Endodermal cell (in vitro differentiated cells): ENCODE results near the gene CNOT11. TPM values are rescaled to one million over a fixed set of nuclear protein-coding genes. Genes with fewer than 3 reads are reported as not detected.

Experiments used
- DNase-seq: peaks from one replicate; pipeline ENCODE4 v3.0.0-alpha.2; 2017
- H3K27ac ChIP-seq: 2 replicates; pipeline ENCODE4 v1.5.1; 2013; ENCODE audit warnings: mild to moderate bottlenecking, low read depth, low read length, moderate library complexity
- H3K27me3 ChIP-seq: 2 replicates; pipeline ENCODE4 v1.6.1; 2013; ENCODE audit warnings: mild to moderate bottlenecking, low read length, moderate library complexity; ENCODE audit not compliant: insufficient read depth, control insufficient read depth, poor library complexity, severe bottlenecking
- H3K36me3 ChIP-seq: 2 replicates; pipeline ENCODE4 v1.7.0; 2013; ENCODE audit warnings: mild to moderate bottlenecking, low read length, moderate library complexity; ENCODE audit not compliant: control insufficient read depth, insufficient read depth
- H3K4me1 ChIP-seq: one replicate; pipeline ENCODE4 v1.7.0; 2013; ENCODE audit warnings: low read length; ENCODE audit not compliant: control insufficient read depth, insufficient read depth
- H3K4me3 ChIP-seq: 2 replicates; pipeline ENCODE4 v1.5.1; 2013; ENCODE audit warnings: mild to moderate bottlenecking, low read length, moderate library complexity
- H3K9ac ChIP-seq: 2 replicates; pipeline ENCODE4 v1.6.1; 2013; ENCODE audit warnings: mild to moderate bottlenecking, low read length, moderate library complexity; ENCODE audit not compliant: poor library complexity, severe bottlenecking; ENCODE audit errors: extremely low read depth
- H3K9me3 ChIP-seq: 2 replicates; pipeline ENCODE4 v1.6.1; 2013; ENCODE audit warnings: mild to moderate bottlenecking, low read length, moderate library complexity; ENCODE audit not compliant: control insufficient read depth
- H3K27ac Mint-ChIP-seq: 2 replicates; pipeline ENCODE4 v1.8.0; 2020; ENCODE audit warnings: mixed read lengths
- H3K27me3 Mint-ChIP-seq: 2 replicates; pipeline ENCODE4 v1.8.0; 2021; ENCODE audit warnings: mild to moderate bottlenecking, mixed read lengths; ENCODE audit not compliant: insufficient read depth
- H3K36me3 Mint-ChIP-seq: 2 replicates; pipeline ENCODE4 v1.8.0; 2020; ENCODE audit warnings: low read depth, mixed read lengths
- H3K4me1 Mint-ChIP-seq: 2 replicates; pipeline ENCODE4 v1.8.0; 2020; ENCODE audit warnings: mixed read lengths
- H3K4me3 Mint-ChIP-seq: 2 replicates; pipeline ENCODE4 v1.8.0; 2020; ENCODE audit warnings: mild to moderate bottlenecking, moderate library complexity, mixed read lengths
- H3K9me3 Mint-ChIP-seq: 2 replicates; pipeline ENCODE4 v1.8.0; 2020; ENCODE audit warnings: mild to moderate bottlenecking, mixed read lengths
- CTCF ChIP-seq: fragments of 200-600 bp; sonication (generic); conservative IDR thresholded peaks from 2 replicates; pipeline ENCODE4 v1.5.0; 2021; ENCODE audit warnings: antibody characterized with exemption, mild to moderate bottlenecking
- WGBS, 2 experiments: methylation state at CpG; one replicate each; pipeline versions ENCODE4 v1.1.5 to v1.1.7; 2013; ENCODE audit warnings: missing lambda C conversion rate in 2 of 2, mixed read lengths in 1 of 2; ENCODE audit not compliant: insufficient coverage in 1 of 2, insufficient read length in 1 of 2; 5-methylcytosine and 5-hydroxymethylcytosine counted together
- total RNA-seq, 2 donors: library from RNA; stranded (reverse); fragmentation: NEBNext Ultra II Directional in 1 of 2; extraction: Animal tissue kit (Norgen Biotek cat#: 25700) in 1 of 2; gene quantifications; 2 replicates in 1 of 2; 3 replicates in 1 of 2; pipeline ENCODE4 v1.2.1, GENCODE V29; 2021

Gene CNOT11
- total RNA-seq, 2 donors from 2014 or later: 46.1 to 49.3 TPM

GRCh38 chr2:101256316-101256715 lies 3.6 kb downstream of the CNOT11 start:
- H3K27ac Mint-ChIP-seq: peak overlapping the region; percentile 56
- 63 to 93% methylated on average over 1 to 2 of the region's 2 CpGs for WGBS, 2 experiments
- no peak for DNase-seq
- Histone ChIP-seq H3K9ac (no peak overlapping the region), H3K27ac (no peak overlapping the region), H3K9me3 (peaks cover 8% of the 10 kb centered on the region), H3K36me3 (peaks cover 33% of the 10 kb centered on the region), H3K27me3 (no peaks in the 10 kb centered on the region), H3K4me1 (peaks cover 3% of the 10 kb centered on the region), H3K4me3 (no peak overlapping the region)
- no peak overlapping the region for H3K4me3 Mint-ChIP-seq
- H3K9me3 Mint-ChIP-seq: no peaks in the 10 kb centered on the region
- H3K36me3 Mint-ChIP-seq: peaks cover 38% of the 10 kb centered on the region
- H3K27me3 Mint-ChIP-seq: no peaks in the 10 kb centered on the region
- no peak for TF ChIP-seq CTCF
- H3K4me1 Mint-ChIP-seq: peaks cover 17% of the 10 kb centered on the region

GRCh38 chr2:101258804-101259203 lies 6.1 kb downstream of the CNOT11 start:
- H3K27me3 Mint-ChIP-seq: no peaks in the 10 kb centered on the region
- Histone ChIP-seq H3K9ac (no peak overlapping the region), H3K9me3 (peaks cover 8% of the 10 kb centered on the region), H3K4me3 (no peak overlapping the region), H3K27ac (no peak overlapping the region), H3K4me1 (peaks cover 3% of the 10 kb centered on the region), H3K27me3 (no peaks in the 10 kb centered on the region), H3K36me3 (peaks cover 49% of the 10 kb centered on the region)
- H3K4me3 Mint-ChIP-seq: no peak overlapping the region
- H3K4me1 Mint-ChIP-seq: peaks cover 11% of the 10 kb centered on the region
- WGBS, 2 experiments: 96 to 97% methylated on average over 3 to 8 of the region's 8 CpGs
- no peak overlapping the region for H3K27ac Mint-ChIP-seq
- DNase-seq: no peak
- peaks cover 50% of the 10 kb centered on the region for H3K36me3 Mint-ChIP-seq
- TF ChIP-seq CTCF: no peak
- no peaks in the 10 kb centered on the region for H3K9me3 Mint-ChIP-seq

GRCh38 chr2:101262142-101262541 lies 9.5 kb downstream of the CNOT11 start:
- H3K36me3 Mint-ChIP-seq: peaks cover 67% of the 10 kb centered on the region
- H3K9me3 ChIP-seq: peaks cover 8% of the 10 kb centered on the region
- WGBS, 2 experiments: 92 to 100% methylated on average over 1 to 4 of the region's 4 CpGs
- no peak overlapping the region for H3K4me3 ChIP-seq
- DNase-seq: no peak
- no peaks in the 10 kb centered on the region for H3K27me3 ChIP-seq
- peaks cover 75% of the 10 kb centered on the region for H3K36me3 ChIP-seq
- peaks cover 3% of the 10 kb centered on the region for H3K4me1 ChIP-seq
- no peaks in the 10 kb centered on the region for H3K9me3 Mint-ChIP-seq
- H3K27me3 Mint-ChIP-seq: no peaks in the 10 kb centered on the region
- H3K4me1 Mint-ChIP-seq: peaks cover 19% of the 10 kb centered on the region
- H3K27ac Mint-ChIP-seq: no peak overlapping the region
- no peak overlapping the region for H3K27ac ChIP-seq
- H3K4me3 Mint-ChIP-seq: no peak overlapping the region
- H3K9ac ChIP-seq: no peak overlapping the region
- TF ChIP-seq CTCF: no peak
